IMR-90 (cell line): ENCODE data around the gene NRL. TPM values are rescaled to one million over a fixed set of nuclear protein-coding genes. Genes with fewer than 3 reads are reported as not detected.

ENCODE experiments used
- ELK1 ChIP-seq: fragments of 150-350 bp; IDR thresholded peaks from 2 replicates; pipeline ENCODE4 v1.6.1; 2016; ENCODE audit warnings: low read depth, mild to moderate bottlenecking, low read length, moderate library complexity, borderline replicate concordance
- polyA plus RNA-seq, 3 experiments: library from polyadenylated mRNA; depleted of rRNA; stranded (reverse); fragments of >200 nt; gene quantifications; 2 replicates each; pipeline ENCODE4 v1.2.3, GENCODE V29; 2012; ENCODE audit warnings: low replicate concordance in 1 of 3
- total RNA-seq: library from RNA; depleted of rRNA; stranded (reverse); fragments of >200 nt; gene quantifications from 2 replicates; pipeline ENCODE4 v1.2.3, GENCODE V29; 2012

The NRL gene
- total and polyA plus RNA-seq, 2 of the 4 experiments (the other 2 are of a cell fraction), result 0.18 to 0.70 TPM

GRCh38 chr14:24146453-24146977 is 31.8 kb upstream of the NRL start, which contains the start of gene PSME2 (continued):
- TF ChIP-seq ELK1, result no peak
